Natural killer cell treated with Interleukin-12 subunit alpha and Interleukin-12 subunit beta and Interleukin-15 and Interleukin-18, amount 100 ng/mL, for 72 hours (primary cell): Measurements from ENCODE around the gene THAP12. TPM values are rescaled to one million over a fixed set of nuclear protein-coding genes. Genes with fewer than 3 reads are reported as not detected.

Source experiments
- ATAC-seq, 2 donors: fragments of 150-1000 bp; cut with Tn5 transposase in 1 of 2; sonication (Bioruptor Pico), chemical (Tn5 transposase) in 1 of 2; 2 replicates each; pipeline ENCODE4 v1.10.0; 2021
- DNase-seq: peaks from one replicate; pipeline ENCODE4 v3.0.0; 2022; ENCODE audit warnings: low spot score
- H3K27ac Mint-ChIP-seq, 2 donors: 1 replicate in 1 of 2; 2 replicates in 1 of 2; pipeline ENCODE4 v1.8.0; 2022; ENCODE audit warnings: mixed read lengths in 2 of 2, mild to moderate bottlenecking in 1 of 2, moderate library complexity in 1 of 2
- H3K27me3 Mint-ChIP-seq, 2 donors: 1 replicate in 1 of 2; 2 replicates in 1 of 2; pipeline ENCODE4 v1.8.0; 2022; ENCODE audit warnings: mixed read lengths in 2 of 2
- H3K36me3 Mint-ChIP-seq: one replicate; pipeline ENCODE4 v1.8.0; 2022; ENCODE audit warnings: mixed read lengths
- H3K4me1 Mint-ChIP-seq, 2 donors: 1 replicate in 1 of 2; 2 replicates in 1 of 2; pipeline ENCODE4 v1.8.0; 2022; ENCODE audit warnings: low read depth in 2 of 2, mixed read lengths in 2 of 2, mild to moderate bottlenecking in 1 of 2
- H3K4me3 Mint-ChIP-seq: one replicate; pipeline ENCODE4 v1.8.0; 2022; ENCODE audit warnings: mixed read lengths
- H3K9me3 Mint-ChIP-seq: 2 replicates; pipeline ENCODE4 v1.8.0; 2022; ENCODE audit warnings: mixed read lengths
- total RNA-seq, 2 donors: library from RNA; stranded (reverse); gene quantifications; one replicate each; pipeline ENCODE4 v1.2.3, GENCODE V29; 2022

Gene THAP12
- total RNA-seq, 2 donors from 2014 or later: 43.8 to 49.7 TPM

- Mint-ChIP-seq H3K27me3 (peaks cover 21 to 33% of the 10 kb centered on the region in 2 donors), H3K9me3 (no peaks in the 10 kb centered on the region), H3K4me1 (no peaks in the 10 kb centered on the region), H3K27ac (no peak overlapping the region), H3K4me3 (no peak overlapping the region), H3K36me3 (no peaks in the 10 kb centered on the region)
- ATAC-seq: no peak
- no peak for DNase-seq
Observed at GRCh38 chr11:76316726-76317125, 64.2 kb downstream of the THAP12 start.

- Mint-ChIP-seq H3K36me3 (no peaks in the 10 kb centered on the region), H3K4me1 (no peaks in the 10 kb centered on the region), H3K9me3 (no peaks in the 10 kb centered on the region), H3K4me3 (no peak overlapping the region), H3K27ac (no peak overlapping the region), H3K27me3 (peaks cover 9 to 19% of the 10 kb centered on the region in 2 donors)
- DNase-seq (no peak), ATAC-seq (no peak)
Observed at GRCh38 chr11:76315182-76315853, 65.6 kb downstream of the THAP12 start.

- Mint-ChIP-seq H3K4me1 (no peaks in the 10 kb centered on the region), H3K27ac (no peak overlapping the region), H3K9me3 (no peaks in the 10 kb centered on the region), H3K4me3 (no peak overlapping the region), H3K36me3 (no peaks in the 10 kb centered on the region), H3K27me3 (peaks cover 4 to 13% of the 10 kb centered on the region in 2 donors)
- no peak for DNase-seq
- ATAC-seq: no peak
Observed at GRCh38 chr11:76314741-76315090, 66.2 kb downstream of the THAP12 start.

GRCh38 chr11:76313913-76314740 lies 66.8 kb downstream of the THAP12 start:
- no peaks in the 10 kb centered on the region for H3K4me1 Mint-ChIP-seq
- H3K4me3 Mint-ChIP-seq: no peak overlapping the region
- ATAC-seq: no peak
- H3K27me3 Mint-ChIP-seq: peaks cover 2 to 13% of the 10 kb centered on the region in 2 donors
- H3K36me3 Mint-ChIP-seq: no peaks in the 10 kb centered on the region
- H3K9me3 Mint-ChIP-seq: no peaks in the 10 kb centered on the region
- no peak for DNase-seq
- H3K27ac Mint-ChIP-seq: no peak overlapping the region

GRCh38 chr11:76313271-76313670 lies 67.7 kb downstream of the THAP12 start:
- Mint-ChIP-seq H3K9me3 (no peaks in the 10 kb centered on the region), H3K4me3 (no peak overlapping the region), H3K36me3 (no peaks in the 10 kb centered on the region), H3K4me1 (no peaks in the 10 kb centered on the region), H3K27ac (no peak overlapping the region), H3K27me3 (peaks cover 0 to 13% of the 10 kb centered on the region in 2 donors)
- DNase-seq (no peak), ATAC-seq (no peak)

- H3K4me3 Mint-ChIP-seq: no peak overlapping the region
- H3K9me3 Mint-ChIP-seq: no peaks in the 10 kb centered on the region
- H3K36me3 Mint-ChIP-seq: no peaks in the 10 kb centered on the region
- H3K27me3 Mint-ChIP-seq: peaks cover 0 to 13% of the 10 kb centered on the region in 2 donors
- DNase-seq (no peak), ATAC-seq (no peak)
- H3K4me1 Mint-ChIP-seq: no peaks in the 10 kb centered on the region
- H3K27ac Mint-ChIP-seq: no peak overlapping the region
Observed at GRCh38 chr11:76310832-76311595, 69.9 kb downstream of the THAP12 start.

- no peak overlapping the region for H3K27ac Mint-ChIP-seq
- no peaks in the 10 kb centered on the region for H3K4me1 Mint-ChIP-seq
- no peaks in the 10 kb centered on the region for H3K9me3 Mint-ChIP-seq
Observed at GRCh38 chr11:76307978-76308747, 72.8 kb downstream of the THAP12 start.

GRCh38 chr11:76307396-76307795 lies 73.5 kb downstream of the THAP12 start:
- no peak for DNase-seq
- Mint-ChIP-seq H3K27ac (no peak overlapping the region), H3K27me3 (peaks cover 0 to 11% of the 10 kb centered on the region in 2 donors), H3K4me3 (no peak overlapping the region), H3K9me3 (no peaks in the 10 kb centered on the region), H3K4me1 (no peaks in the 10 kb centered on the region), H3K36me3 (no peaks in the 10 kb centered on the region)
- no peak for ATAC-seq

More at GRCh38 chr11:76307978-76308747, 72.8 kb downstream of the THAP12 start:
- peaks cover 0 to 18% of the 10 kb centered on the region in 2 donors for H3K27me3 Mint-ChIP-seq
- DNase-seq (no peak), ATAC-seq (no peak)
- no peaks in the 10 kb centered on the region for H3K36me3 Mint-ChIP-seq
- no peak overlapping the region for H3K4me3 Mint-ChIP-seq

GRCh38 chr11:76303399-76303798 lies 77.5 kb downstream of the THAP12 start:
- Mint-ChIP-seq H3K9me3 (no peaks in the 10 kb centered on the region), H3K27ac (no peak overlapping the region), H3K27me3 (peaks cover 2 to 16% of the 10 kb centered on the region in 2 donors), H3K36me3 (no peaks in the 10 kb centered on the region), H3K4me3 (no peak overlapping the region), H3K4me1 (no peaks in the 10 kb centered on the region)
- ATAC-seq: no peak
- no peak for DNase-seq

GRCh38 chr11:76302996-76303395 lies 77.9 kb downstream of the THAP12 start:
- no peaks in the 10 kb centered on the region for H3K9me3 Mint-ChIP-seq
- peaks cover 2 to 16% of the 10 kb centered on the region in 2 donors for H3K27me3 Mint-ChIP-seq
- H3K27ac Mint-ChIP-seq: no peak overlapping the region
- ATAC-seq (no peak), DNase-seq (no peak)
- H3K36me3 Mint-ChIP-seq: no peaks in the 10 kb centered on the region
- H3K4me3 Mint-ChIP-seq: no peak overlapping the region
- H3K4me1 Mint-ChIP-seq: no peaks in the 10 kb centered on the region

Other genes with a start within 250 kb of the THAP12 start
- gene WNT11, start 174.6 kb downstream of the THAP12 start, total RNA-seq: 1 to 10 TPM in 1 of 2 donors, under 1 TPM in 1; 0.57 to 1.7 TPM
- 1 to 10 TPM; 3.0 to 4.0 TPM for gene GVQW3, start 191 bp upstream of the THAP12 start, total RNA-seq
- gene EMSY, start 63.9 kb upstream of the THAP12 start, total RNA-seq: 10 to 100 TPM; 31.1 to 45.7 TPM